ENCODE measurements around the gene WDR62.
A peak's percentile ranks its signal among the peaks of the same experiment; 100 is the strongest.

WDR62 gene

DNA sequence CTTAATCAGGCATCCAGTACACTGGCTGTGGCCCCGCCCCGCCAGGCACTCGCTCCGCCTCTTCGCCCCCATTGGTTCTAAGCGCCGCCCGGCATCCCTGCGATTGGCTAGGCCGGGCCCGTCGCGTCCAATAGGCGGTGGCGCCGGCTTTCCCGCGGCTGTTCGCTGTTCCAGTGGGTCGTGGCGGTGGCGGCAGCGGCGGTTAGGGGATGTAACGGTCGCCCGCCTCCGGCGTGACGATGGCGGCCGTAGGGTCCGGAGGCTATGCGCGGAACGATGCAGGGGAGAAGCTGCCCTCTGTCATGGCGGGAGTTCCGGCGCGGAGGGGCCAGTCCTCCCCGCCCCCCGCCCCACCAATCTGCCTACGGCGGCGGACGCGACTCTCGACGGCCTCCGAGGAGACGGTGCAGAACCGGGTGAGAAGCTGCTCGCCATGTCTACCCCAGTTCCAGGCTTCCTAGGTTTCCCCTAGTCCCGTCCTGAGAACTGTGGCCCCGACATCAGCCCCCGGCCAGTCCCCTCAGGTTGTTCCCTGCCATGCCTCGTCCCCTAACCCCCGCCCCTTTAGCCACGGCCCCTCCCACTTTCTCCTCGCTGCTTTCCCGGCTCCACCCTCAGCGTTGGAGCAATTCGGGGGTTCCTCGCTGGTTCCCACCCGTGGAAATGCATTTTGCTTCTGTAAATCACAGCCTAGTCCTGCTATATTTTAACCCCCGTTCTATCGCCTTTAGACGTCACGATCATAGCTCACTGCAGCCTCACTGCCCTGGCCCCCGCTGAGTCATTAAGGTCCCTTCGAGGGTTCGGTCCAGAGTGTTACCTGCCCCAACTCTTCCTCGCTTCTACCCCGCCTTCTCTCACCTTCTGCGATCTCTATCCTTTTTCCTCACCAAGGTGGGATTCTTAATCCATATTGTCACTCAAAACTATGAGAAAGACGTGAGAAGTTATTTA, at the start of gene WDR62:
WDR62 (plus strand) TSS at position 165 of the 954 bp plus-strand sequence; CDS start at position 240, 75 bp downstream.
- DNase-seq, result peak; percentile 95

DNA sequence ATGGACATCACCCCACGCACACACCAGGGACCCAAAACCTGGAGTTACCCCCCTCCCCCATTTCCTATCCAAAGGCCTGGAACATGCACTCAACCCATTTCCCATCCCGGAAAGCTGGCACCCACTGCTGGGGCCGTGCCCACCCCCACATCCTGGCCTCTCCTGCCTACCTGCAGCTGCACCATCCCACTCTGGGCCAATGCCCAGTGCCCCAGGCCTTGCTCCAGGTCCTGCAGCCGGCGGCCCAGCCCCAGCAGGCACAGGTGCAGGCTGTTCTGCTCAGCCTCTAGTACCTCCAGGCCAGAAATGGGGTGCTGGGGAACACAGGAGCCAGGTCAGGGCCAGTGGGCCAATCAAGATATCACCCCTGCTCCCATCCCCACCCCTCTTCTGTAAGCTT, 47.7 kb upstream of the WDR62 start:
- no peak for DNase-seq

DNA sequence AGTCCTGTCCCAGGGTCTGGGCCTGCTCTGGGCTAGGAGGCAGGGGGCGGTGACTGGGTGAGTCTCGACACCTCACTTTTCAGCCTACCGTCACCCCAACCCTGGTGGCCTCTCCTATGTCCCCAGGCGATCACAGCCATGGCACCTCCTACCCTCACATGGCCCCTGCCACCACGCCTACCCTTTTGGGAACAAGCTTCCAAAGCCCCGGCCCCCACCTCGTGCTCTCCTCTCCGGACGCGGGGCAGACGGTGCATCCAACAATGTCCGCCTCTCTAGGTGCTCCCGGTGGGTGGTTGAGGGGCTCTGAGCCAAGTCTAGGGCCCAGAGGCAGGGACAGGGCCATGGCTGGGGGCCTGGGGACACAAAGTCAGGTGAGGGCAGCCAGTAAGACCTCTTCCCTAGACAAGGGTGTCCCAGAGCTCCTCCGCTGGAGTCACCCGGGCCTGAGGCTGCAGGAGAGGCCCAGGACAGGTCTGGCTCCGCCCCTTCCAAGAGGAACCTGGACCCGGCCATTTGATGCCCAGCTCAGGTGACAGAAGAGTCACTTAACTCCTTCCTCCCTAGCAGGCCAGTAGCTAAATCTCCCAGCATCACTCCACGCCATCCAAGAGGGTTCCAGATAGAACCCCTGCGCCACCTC, 46.2 kb upstream of the WDR62 start, which contains the start of gene SYNE4:
SYNE4 (minus strand) TSS at position 478 of the 643 bp plus-strand sequence; CDS start at position 346, 132 bp downstream.
- no peak for DNase-seq

DNA sequence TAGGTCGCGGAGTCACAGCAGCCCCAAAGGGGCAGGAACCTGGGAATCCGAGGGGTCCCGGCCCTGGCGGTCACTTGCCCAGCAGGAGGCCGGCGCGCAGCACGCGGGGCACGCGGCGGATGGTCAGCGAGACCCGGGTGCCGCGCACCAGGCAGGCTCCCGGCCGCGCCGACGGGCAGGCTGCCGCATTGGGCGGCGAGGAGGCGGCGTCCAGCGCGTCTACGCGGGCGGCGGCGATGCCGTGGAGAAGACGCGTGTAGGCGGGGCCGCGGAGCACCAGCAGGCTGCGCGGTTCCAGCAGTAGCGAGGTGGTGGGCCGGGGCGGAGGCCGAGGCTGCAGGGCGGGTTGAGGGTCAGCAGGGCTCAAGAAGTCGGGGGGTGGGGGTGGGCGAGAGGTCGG, 45.5 kb upstream of the WDR62 start:
- peak; percentile 56 for DNase-seq

DNA sequence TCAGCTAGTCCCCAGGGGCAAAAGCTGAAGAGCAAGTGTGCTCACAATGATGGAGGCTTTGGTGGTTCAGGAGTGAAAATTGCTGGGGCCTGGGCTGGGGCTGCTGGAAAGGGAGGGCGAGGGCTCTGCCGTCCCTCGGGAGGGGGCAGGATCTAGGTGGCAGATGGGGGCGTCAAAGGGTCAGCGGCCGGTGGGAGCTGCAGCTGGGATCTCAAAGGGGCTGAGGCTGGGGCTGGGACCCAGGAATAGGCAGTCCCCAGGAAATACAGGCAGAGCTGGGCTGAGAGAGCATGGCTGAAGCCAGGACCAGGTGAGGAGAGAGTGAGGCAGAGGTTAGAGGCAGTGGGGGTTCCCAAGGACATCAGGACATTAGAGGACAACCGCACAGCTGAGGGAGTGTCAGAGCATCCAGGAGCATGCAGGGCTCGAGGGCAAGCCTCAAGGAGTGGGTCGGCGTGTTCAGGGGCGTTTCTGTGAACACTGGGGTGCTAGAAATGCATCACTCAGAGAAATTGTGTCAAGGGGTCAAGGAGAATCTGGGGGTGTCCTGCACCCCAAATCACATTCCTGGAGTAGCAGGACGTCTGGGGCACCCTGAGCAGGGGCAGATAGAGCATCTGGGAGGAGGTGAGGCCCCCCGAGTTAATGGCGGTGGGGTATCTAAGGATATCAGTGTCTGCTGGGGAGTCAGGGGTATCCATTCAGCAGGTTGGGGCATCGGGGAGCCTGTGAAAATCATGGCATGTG, 44.9 kb upstream of the WDR62 start:
- no peak for DNase-seq

DNA sequence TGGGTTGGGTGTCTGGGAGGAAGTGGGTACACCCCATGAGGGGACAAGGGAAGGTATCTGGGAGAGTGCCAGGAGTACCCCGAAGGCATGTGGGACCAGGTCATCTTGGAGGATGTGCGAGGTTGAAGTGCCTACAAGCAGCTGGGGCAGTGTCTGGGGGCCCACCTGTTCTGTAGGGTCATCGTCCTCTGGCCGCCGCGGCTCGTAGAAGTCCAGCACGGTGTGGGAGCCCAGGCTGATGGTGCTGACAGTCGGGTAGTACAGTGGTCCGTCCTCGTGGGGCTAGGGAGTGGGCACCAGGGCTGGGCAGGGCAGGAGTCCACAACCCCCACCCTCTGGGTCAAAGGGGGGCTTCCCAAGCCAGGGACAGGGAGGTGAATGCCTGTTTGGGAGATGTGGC, 44.3 kb upstream of the WDR62 start:
- DNase-seq, result no peak

DNA sequence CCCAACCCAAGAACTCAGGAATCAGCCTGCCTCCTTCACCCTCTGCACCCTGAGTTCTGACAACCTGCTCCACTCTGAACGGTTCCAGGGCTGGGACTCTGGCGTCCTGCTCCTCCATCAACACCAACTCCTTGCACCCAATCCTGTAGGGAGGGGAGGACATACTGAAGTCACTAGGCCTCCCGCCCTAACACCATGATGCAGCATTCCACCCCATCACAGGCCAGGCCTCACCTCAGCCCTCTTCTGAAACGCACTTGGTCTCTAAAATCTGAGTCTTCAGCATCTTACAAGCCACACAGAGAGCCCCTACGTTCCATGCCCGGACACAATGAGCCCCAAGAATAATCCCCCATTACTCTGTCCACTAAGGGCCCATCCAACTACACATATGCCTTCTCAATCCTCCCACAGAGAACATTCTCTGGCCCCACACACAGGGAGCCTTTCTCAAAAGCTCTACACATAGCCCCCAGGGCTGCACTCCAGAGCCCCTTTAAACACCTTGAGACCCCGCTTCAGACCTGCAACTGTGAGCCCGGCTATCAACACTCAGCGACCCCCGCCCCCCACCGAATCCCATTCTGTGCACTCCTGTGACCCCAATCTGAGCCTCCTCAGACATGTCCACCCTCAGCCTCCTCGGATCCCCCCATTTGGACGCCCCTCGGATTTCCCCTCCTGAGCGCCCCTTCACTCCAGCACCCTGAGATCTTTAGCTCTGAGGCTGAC, 41.3 kb upstream of the WDR62 start:
- no peak for DNase-seq

DNA sequence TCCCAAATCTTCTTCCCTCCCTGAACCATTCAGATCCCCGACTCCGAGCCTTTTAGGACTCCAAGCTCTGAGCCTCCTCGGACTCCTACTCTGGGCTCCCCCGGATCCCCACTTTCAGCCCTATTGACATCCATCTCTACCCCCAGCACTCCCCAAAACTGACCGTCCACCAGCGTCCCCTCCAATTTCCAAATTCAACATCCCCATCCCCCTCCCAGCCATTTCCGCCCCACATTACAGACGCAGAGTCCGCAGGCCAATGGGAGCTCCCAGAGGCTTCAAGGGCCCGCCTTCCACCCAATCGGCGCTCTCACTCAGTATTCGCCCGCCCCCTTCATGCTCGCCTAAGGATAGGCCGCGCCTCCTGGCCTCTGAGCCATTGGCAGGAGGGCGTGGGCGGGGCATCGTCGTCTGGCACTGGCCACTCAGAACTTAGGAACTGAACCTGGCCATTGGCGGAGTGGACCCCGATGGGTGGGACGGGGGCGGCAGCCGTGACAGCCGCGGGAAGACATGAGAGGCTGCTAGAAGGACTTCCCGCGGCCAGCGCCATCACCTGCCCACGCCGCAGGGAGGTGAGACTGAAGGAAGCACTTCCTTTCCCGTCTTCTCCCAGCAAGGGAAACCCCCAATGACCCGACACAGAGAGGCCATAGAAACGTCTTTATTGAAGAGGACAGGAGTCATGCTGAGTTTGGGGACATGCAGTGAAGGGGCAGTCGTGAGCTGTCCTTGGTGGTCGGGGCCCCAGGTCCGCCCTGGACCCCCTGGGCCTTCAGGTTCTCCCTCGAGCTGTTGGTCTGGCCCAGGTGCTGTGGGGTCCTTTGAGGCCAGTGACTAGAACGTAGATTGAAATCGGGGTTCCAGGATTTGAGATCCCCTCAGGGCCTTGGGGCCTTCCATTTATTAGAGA, 40.4 kb upstream of the WDR62 start, which contains the start of gene ALKBH6:
ALKBH6 (minus strand) TSS at position 202 of the 913 bp plus-strand sequence. CDS start 816 bp downstream, outside the sequence.
- peak; percentile 100 for DNase-seq

DNA sequence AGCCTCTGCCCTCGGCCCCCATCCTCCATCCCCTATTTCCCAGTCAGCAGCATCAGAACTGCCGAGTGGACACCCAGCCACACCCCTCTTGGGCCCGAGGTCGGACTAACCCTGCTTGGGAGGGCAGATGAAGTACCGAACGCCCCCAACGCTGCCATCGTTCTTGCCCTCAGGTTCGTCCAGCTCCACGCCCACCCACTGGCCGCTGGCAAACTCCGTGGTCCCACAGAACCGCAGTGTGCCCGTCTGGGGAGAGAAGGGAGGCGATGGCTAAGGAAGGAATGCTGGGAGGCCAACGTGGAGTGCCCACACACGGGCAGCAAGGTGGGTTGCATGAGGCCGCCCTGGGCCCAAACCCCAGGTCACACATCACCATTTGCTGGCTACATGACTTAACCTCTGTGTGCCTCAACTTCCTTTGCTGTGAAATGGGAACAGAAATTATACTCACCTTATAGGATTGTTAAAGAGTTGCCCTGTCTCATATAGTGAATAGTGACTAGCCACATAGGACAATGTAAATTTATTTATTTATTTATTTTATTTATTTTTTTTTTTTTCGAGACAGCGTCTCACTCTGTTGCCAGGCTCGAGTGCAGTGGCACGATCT, 35.5 kb upstream of the WDR62 start:
- no peak for DNase-seq

DNA sequence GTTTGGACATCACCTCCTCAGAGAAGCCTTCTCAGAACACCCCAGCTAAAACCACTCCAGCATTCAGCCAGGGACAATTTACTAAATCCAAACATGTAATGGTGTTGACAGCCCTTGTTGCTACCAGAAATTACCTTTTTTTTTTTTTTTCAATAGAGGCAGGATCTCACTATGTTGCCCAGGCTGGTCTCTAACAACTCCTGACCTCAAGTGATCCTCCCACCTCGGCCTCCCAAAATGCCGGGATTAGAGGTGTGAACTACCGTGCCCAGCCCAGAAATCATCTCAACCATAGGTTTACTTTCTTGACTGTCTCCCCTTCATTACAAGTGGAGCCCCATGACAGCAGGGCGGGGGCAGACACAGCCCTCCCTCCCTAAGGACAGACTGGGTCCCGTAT, 31.3 kb upstream of the WDR62 start:
- DNase-seq, result no peak

DNA sequence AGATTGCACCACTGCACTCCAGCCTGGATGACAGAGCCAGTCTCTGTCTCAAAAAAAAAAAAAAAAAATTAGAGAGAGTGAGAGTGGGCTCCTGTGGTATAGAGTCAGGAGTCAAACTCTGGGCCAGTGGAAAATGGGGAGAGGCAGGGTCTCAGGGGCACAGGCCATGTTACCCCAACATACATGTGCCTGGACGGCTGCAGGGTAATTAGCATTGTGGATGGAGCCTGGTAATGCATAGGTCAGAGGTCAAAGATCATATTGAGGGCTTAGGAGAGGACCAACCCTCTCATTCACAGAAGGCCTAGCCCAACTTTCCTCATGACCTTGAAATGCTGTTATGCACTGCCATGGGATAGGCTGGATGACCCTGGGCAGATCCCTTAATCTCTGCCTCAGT, 29.2 kb upstream of the WDR62 start:
- DNase-seq, result no peak

DNA sequence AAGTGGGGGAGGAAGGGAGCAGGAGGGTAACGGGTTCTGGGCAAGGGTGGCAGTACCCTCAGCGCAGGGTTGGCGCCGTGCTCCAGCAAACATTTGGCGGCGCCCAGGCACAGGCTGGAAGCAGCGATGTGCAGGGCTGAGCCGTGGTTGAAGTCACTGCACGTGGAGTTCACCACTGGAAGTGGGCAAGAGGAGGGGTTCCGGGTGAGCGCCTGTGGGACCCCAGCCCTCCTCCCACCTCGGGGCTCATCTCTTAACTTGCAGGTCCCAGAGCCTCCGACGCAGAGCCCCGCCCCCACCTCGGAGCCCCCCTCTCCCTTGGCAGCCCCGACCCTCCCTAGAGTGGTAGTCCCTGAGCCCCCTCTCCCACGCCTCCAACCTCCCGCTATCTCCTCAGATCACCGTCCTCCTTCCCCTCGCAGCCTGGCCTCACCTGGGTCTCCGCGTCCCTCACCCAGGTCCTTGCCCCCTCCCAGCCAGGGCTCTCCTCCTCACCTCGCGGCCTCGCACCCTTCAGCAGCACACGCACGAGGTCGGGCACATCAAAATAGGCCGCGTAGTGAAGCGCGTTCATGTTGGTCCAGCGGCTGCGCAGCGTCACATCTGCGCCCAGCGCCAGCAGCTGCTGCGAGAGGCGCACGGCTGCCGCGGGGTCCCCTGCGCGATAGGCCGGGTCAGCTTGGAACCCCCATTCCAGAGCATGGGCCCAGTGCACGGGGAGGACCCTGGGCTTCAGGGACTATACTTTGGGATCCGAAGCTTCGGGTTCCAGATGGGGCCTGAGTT, 28.4 kb upstream of the WDR62 start:
- no peak for DNase-seq

DNA sequence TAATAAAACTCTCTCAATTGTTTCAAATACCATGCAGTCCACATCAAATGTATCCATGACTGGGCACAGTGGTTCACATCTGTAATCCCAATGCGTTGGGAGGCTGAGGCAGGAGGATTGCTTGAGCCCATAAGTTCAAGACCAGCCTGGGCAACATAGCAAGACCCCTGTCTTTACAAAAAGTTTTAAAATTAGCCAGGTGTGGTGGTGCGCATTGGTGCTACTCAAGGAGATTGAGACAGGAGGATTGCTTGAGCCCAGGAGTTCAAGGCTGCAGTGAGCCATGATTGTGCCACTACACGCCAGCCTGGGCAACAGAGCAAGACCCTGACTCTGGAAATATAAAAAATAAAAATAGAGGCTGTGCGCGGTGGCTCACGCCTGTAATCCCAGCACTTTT, 27.0 kb upstream of the WDR62 start:
- DNase-seq, result no peak

DNA sequence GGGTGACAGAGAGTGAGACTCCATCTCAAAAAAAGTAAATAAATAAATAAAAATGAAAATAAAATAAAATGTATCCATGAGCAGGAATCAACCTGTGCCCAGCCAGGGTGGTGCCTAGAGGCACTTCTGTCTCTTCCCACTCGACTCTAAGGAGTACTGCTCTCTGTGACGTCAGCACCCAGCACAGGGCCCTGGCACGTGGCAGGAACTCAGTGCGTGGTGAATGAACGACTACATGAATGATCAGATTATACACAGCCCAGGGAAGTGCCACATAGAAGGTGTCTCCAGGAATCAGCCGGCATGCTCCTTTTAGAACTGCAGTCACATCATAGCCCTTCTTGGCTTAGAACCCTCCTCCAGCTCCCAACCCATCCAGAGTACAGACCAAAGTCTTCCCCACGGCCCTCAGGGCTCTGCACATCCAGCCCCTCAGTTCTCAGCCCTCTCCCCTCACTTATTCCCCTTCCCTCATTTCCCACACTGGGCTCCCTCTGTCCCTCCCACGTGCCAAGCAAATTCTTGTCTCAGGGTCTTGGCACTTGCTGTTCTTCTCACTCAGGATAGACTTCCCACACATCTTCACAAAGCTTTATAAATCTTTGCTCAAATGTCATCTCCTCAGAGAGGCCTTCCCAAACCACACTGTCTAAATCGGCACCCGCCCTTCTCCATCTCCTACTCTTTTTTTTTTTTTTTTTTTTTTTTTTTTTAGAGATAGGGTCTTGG, 26.2 kb upstream of the WDR62 start:
- no peak for DNase-seq

DNA sequence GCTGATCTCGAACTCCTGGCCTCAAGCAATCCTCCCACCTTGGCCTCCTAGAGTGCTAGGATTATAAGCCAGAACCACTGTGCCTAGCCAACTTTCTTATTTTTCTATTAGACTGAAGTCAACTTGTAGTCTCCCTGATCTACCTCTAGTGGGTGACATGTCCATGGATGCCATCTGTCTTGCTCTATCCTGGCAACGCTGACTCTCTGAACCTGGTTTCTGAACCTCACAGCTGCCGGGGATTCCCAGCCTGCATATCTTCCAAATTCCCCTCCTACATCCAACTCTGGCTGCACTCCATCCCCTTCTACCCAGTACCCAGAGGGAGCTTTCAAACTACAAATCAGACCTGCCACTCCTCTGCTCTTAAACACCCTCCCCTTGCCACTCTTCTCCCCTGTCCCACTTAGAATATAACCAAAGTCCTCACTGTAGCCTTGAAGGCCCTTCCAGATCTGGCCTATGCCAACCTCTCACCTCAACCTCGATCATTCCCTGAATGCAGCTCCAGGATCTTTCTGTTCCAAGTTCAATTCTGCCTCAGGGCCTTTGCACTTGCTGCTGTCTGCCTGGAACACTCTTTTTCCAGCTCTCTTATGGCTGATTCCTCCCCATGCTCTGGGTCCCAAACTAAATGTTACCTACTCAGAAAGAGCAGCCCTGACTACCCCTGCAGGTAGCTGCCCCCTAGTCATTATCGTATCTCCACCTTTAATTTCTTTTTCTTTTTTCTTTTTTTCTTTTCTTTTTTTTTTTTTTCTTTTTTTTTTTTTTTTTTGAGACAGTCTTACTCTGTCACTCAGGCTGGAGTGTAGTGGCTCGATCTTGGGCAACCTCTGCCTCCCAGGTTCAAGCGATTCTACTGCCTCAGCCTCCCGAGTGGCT, 24.2 kb upstream of the WDR62 start:
- DNase-seq, result no peak

DNA sequence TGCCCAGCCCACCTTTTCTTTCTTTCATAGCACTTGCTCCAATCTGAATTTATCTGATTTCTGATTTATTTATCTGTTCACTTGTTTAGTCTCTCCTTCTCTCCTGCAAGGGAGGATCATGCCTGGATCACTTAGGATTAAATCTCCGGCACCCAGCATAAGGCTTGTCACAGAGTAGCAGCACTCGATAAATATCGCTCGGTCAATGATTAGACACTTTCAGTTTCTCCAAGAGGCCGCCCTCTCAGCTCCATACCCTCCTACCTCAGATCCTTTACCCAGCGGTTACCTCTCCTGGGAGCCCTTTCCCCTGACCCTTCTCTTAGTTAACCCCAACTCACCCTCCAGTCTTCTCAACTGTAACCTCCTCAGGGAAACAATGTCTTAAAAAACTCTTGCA, 23.4 kb upstream of the WDR62 start:
- DNase-seq, result no peak

DNA sequence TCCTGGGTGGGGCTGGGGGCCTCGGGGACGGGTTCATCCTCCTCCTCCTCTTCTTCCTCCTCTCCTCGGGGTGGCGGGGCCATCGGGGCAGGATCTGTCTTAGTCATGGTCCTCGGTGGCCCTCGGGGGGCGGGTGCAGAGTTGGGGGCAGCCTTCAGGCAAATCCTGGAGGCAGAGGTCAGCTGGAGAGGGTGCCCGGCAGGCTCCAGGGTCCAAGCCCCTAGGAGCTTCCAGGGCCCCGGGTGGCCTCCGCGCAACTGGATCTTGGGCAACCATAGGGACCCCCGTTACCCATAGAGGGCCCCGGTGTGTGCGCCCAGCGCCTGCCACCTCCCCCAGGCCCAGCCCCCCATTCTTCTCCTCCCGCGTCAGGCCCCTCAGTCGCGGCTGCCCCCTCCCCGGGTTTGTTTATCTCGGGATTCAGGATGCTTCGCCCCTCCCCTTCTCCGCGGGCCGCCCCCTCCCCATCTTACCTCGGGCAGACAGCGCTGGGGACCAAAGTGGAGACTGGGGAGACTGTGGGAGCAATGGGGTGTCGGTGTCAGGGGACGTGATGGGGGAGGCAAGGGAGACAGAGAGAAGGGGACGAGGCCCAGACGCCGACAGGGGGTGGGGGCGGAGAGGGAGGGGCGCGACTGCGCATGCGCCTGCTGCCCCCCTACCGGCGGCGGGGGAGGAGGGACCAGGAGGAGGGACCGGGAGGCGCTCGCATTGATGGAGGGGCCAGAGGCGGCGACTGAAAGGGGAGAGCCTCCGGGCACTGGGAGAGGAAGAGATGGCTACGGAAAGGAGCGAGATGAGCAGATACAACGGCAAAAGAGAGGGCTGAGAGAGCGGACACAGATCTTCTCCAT, 22.2 kb upstream of the WDR62 start, which contains the start of gene CLIP3:
CLIP3 (minus strand) TSS at position 623 of the 854 bp plus-strand sequence; CDS start at position 107, 516 bp downstream.
- no peak for DNase-seq
